Measurements from ENCODE around the gene OSBPL7.

The OSBPL7 gene

DNA sequence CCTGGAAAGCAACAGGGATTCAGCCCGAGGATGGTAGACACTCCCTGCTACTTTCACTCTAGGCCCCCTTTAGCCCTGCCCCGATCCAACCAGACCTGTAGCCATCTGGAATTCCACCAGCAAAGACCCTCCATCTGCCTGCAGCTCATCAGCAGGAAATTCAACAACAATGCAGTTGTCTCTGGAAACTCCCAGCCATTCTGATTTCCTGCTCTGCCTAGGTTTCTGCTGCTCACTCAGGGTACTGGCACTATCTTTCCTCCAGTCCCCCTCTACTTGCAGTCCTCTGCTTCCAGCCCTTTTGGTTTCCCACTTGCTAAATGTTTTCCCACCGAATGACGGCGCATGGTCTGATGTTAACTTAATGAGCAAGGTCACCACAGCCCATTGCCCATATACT, 32.0 kb upstream of the OSBPL7 start:
- no peak for DNase-seq (ENCODE audit: low read depth)
- TF ChIP-seq CTCF (IDR thresholded peaks at IDR 0.05; ENCODE audit: control insufficient read depth, extremely low read depth, insufficient read depth) = no peak
- no peak overlapping the region for H3K4me3 ChIP-seq (ENCODE audit: low read depth, low read length)

- no peak for TF ChIP-seq CTCF (IDR thresholded peaks at IDR 0.05; ENCODE audit: control insufficient read depth, extremely low read depth, insufficient read depth)
- no peak overlapping the region for H3K4me3 ChIP-seq (ENCODE audit: low read depth, low read length)
- DNase-seq (ENCODE audit: low read depth) = no peak
These were observed 30.7 kb upstream of the OSBPL7 start for GRCh38 chr17:47852113-47852949.

GRCh38 chr17:47851764-47852112, 30.1 kb upstream of the OSBPL7 start:
- no peak for TF ChIP-seq CTCF (IDR thresholded peaks at IDR 0.05; ENCODE audit: control insufficient read depth, extremely low read depth, insufficient read depth)
- no peak overlapping the region for H3K4me3 ChIP-seq (ENCODE audit: low read depth, low read length)
- DNase-seq (ENCODE audit: low read depth) = no peak

GRCh38 chr17:47850692-47851573, 29.3 kb upstream of the OSBPL7 start, which contains the start of gene SP6:
SP6 (minus strand) TSS chr17:47851163; CDS start chr17:47848429, 2,734 bp downstream.
- peak within 1 kb of the TSS; percentile 58 for H3K4me3 ChIP-seq (ENCODE audit: low read depth, low read length)
- TF ChIP-seq CTCF (IDR thresholded peaks at IDR 0.05; ENCODE audit: control insufficient read depth, extremely low read depth, insufficient read depth) = peak; percentile 50
- DNase-seq (ENCODE audit: low read depth) = peak; percentile 46

DNA sequence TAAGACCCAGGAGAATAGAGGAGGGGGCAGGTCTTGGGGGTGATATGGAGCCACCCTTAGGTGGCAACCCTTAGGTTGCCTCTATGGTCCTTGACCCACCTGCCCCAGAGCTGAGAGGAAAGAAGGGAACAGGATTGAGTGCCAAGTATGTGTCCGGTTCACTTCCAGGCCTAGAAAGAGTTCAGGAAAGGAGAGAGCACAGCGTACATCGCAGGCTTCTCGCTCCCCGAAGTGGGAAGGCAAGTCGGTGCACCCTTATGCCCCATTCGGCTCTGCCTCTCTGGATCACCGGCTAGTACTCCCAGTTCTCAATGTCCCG, 28.7 kb upstream of the OSBPL7 start:
- TF ChIP-seq CTCF (IDR thresholded peaks at IDR 0.05; ENCODE audit: control insufficient read depth, extremely low read depth, insufficient read depth) = no peak
- H3K4me3 ChIP-seq (ENCODE audit: low read depth, low read length) = peak overlapping the region; percentile 58
- DNase-seq (ENCODE audit: low read depth) = no peak

DNA sequence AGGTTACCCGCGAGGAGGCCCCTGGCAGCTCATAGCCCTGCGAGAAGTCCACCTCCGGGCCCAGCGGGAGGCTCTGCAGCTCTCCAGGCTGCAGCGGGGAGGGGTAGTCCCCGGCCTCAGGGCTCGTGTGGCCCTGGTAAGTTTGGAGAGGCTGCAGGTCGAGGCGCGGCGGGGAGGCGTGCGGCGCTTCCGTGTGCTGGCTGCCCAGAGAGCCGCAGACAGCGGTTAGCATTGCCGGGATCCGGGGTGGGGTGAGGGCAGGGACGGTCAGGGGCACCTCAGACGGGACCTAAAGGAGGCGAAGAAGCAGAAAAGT, 26.6 kb upstream of the OSBPL7 start:
- TF ChIP-seq CTCF (IDR thresholded peaks at IDR 0.05; ENCODE audit: control insufficient read depth, extremely low read depth, insufficient read depth) = no peak
- no peak overlapping the region for H3K4me3 ChIP-seq (ENCODE audit: low read depth, low read length)
- DNase-seq (ENCODE audit: low read depth) = no peak
